ENCODE measurements around the gene EDNRB.
"Not testable (repeated sequence)": the region's sequence is repeated elsewhere in the genome, so short reads cannot be mapped to it uniquely, and the experiment has no call there.

Gene EDNRB

GRCh38 chr13:77918391-77919245 lies at the start of gene EDNRB:
Gene EDNRB, minus strand, starts transcription at chr13:77918831. Its CDS starts 258 bp downstream, at chr13:77918573.
- no peak for DNase-seq (ENCODE audit: low spot score)

GRCh38 chr13:77966671-77967070 lies 48.0 kb upstream of the EDNRB start:
- DNase-seq (ENCODE audit: low spot score) = no peak

GRCh38 chr13:77952737-77953136 lies 34.1 kb upstream of the EDNRB start:
- no peak for DNase-seq (ENCODE audit: low spot score)

- no peak for DNase-seq (ENCODE audit: low spot score)
Measured at GRCh38 chr13:77952276-77952675, 33.6 kb upstream of the EDNRB start.

GRCh38 chr13:77946522-77946921 lies 27.9 kb upstream of the EDNRB start:
- DNase-seq (ENCODE audit: low spot score) = no peak

GRCh38 chr13:77935063-77935462 lies 16.4 kb upstream of the EDNRB start:
- not testable (repeated sequence) for DNase-seq (ENCODE audit: low spot score)

GRCh38 chr13:77930430-77930829 lies 11.8 kb upstream of the EDNRB start:
- no peak for DNase-seq (ENCODE audit: low spot score)

GRCh38 chr13:77928909-77929308 lies 10.3 kb upstream of the EDNRB start:
- DNase-seq (ENCODE audit: low spot score) = no peak

GRCh38 chr13:77925616-77926015 lies 7.0 kb upstream of the EDNRB start:
- no peak for DNase-seq (ENCODE audit: low spot score)

GRCh38 chr13:77919921-77920294 lies 1.3 kb upstream of the EDNRB start:
- DNase-seq (ENCODE audit: low spot score) = no peak

GRCh38 chr13:77919246-77919920 lies 752 bp upstream of the EDNRB start:
- no peak for DNase-seq (ENCODE audit: low spot score)

- DNase-seq (ENCODE audit: low spot score) = no peak
Measured at GRCh38 chr13:77916488-77916887, 2.1 kb downstream of the EDNRB start.

GRCh38 chr13:77915686-77916085 lies 2.9 kb downstream of the EDNRB start:
- no peak for DNase-seq (ENCODE audit: low spot score)

- DNase-seq (ENCODE audit: low spot score) = no peak
Measured at GRCh38 chr13:77913003-77913402, 5.6 kb downstream of the EDNRB start.

- no peak for DNase-seq (ENCODE audit: low spot score)
Measured at GRCh38 chr13:77911751-77912150, 6.9 kb downstream of the EDNRB start.

- DNase-seq (ENCODE audit: low spot score) = no peak
Measured at GRCh38 chr13:77909827-77910226, 8.8 kb downstream of the EDNRB start.

GRCh38 chr13:77908531-77908930 lies 10.1 kb downstream of the EDNRB start:
- DNase-seq (ENCODE audit: low spot score) = no peak

- no peak for DNase-seq (ENCODE audit: low spot score)
Measured at GRCh38 chr13:77907666-77908341, 10.8 kb downstream of the EDNRB start.

GRCh38 chr13:77904031-77904430 lies 14.6 kb downstream of the EDNRB start:
- no peak for DNase-seq (ENCODE audit: low spot score)

- no peak for DNase-seq (ENCODE audit: low spot score)
Measured at GRCh38 chr13:77903435-77903834, 15.2 kb downstream of the EDNRB start.

- DNase-seq (ENCODE audit: low spot score) = no peak
Measured at GRCh38 chr13:77902319-77902963, 16.2 kb downstream of the EDNRB start.

GRCh38 chr13:77898097-77898496 lies 20.5 kb downstream of the EDNRB start:
- DNase-seq (ENCODE audit: low spot score) = no peak

Measured in hematopoietic multipotent progenitor cell treated with erythropoietin and hydrocortisone succinate and interleukin-3 and kit ligand, for 15 days (in vitro differentiated cells).